H1 (cell line): ENCODE data around the gene CEP41. TPM values are rescaled to one million over a fixed set of nuclear protein-coding genes. Genes with fewer than 3 reads are reported as not detected.

ENCODE experiments used
- CREB1 ChIP-seq: IDR thresholded peaks from 2 replicates; pipeline ENCODE4 v1.6.1; 2012; ENCODE audit warnings: inconsistent platforms
- SIRT6 ChIP-seq: IDR thresholded peaks from one replicate; pipeline ENCODE4 v1.7.1; 2012; ENCODE audit warnings: low read length, inconsistent platforms
- SIX5 ChIP-seq: IDR thresholded peaks from 2 replicates; pipeline ENCODE4 v1.6.1; 2011; ENCODE audit warnings: mild to moderate bottlenecking, low read depth, low read length
- polyA plus RNA-seq, 7 experiments: library from polyadenylated mRNA; depleted of rRNA in 3 of 7; stranded (reverse) in 5 of 7; unstranded in 2 of 7; fragments of >200 nt in 5 of 7; fragments of 200-250 nt in 2 of 7; gene quantifications; 1 replicate in 5 of 7; 2 replicates in 1 of 7; 4 replicates in 1 of 7; pipeline versions ENCODE4 v1.2.1 to v1.2.3, GENCODE V29; 2011 to 2013; ENCODE audit warnings: missing spikeins in 2 of 7, mixed read lengths in 2 of 7
- total RNA-seq: library from RNA; stranded (reverse); fragmentation: NEBNext Ultra II Directional; extraction: Animal tissue kit (Norgen Biotek cat#: 25700); gene quantifications from 2 replicates; pipeline ENCODE4 v1.2.1, GENCODE V29; 2021

The CEP41 gene
- total and polyA plus RNA-seq, 2 of the 8 experiments (the other 6 are each of a cell fraction or from before 2014, with no cell fraction given) = 9.3 to 12.8 TPM

DNA sequence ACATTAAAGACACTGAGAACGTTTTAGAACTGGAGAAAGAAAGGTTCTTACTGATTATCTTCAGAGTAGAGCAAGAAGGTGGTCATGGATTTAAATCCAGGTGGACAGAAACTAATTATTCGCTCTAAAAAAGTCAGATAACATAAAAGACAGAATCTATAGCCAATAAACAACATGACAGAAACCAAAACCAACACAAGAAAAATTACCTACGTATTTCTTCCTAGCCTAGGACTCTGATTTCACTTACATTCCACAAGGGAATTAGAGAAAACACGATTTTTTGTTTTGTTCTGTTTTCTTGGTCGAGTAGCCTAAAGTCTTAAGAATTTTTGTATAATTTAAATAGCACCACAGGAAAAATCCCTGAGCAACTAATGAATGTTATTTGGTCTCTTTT, 45.4 kb downstream of the CEP41 start (continued):
- TF ChIP-seq SIX5 (no peak), CREB1 (no peak), SIRT6 (no peak)
